Measurements from ENCODE around the gene TYMS.
"Not testable (repeated sequence)": the region's sequence is repeated elsewhere in the genome, so short reads cannot be mapped to it uniquely, and the experiment has no call there.

TYMS gene

DNA sequence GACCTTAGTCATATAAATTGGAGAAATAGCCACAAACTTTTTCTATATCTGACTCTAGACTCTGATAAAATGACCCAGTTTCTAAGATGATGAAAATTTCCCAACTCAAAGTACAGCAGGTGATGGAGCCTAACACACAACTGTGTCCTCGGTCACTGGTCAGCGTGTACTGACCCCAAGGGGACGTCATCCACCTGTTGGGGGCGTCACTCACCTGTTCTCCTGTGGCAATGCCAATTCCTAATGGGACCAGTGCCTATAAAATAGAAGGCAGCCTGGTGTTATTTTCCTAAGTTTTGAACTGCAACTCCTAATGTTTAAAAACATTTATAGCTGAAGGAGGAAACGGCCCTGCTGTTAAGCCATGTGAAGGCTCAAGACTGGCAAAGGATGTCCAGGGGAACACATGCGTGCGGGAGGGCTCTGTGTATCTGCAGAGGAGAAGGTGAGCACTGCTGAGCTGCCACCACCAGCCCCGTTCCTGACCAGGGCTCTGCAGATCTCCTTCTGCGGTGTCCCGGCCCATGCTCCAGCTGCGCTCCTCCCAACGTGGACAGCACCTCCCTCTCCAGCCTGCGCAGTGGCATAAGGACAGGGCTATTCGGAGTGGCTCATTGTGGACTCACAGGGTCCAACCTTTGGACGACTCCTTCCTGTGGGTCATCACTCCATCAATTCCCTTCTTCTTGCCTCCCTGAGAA, 21.2 kb downstream of the TYMS start:
- DNase-seq (ENCODE audit: low read depth), result no peak

DNA sequence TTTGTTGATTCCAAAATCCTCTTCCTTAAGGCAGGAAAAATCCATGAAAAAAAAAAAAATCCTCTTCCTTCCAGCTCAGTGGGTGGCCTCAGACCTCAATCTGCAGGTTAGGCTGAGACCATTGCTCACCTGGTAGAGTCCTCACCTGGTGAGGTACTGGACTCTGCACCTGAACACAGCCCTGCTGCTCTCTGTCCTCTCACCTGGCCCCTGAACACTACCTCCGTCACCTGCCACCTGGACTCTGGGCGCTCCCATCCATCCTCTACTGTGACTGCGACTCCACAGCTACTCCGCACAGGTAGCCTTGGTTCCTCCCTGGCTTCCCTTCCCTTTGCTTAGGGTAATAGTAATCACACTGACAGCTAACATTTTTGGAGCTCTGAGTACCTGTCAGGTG, 22.1 kb downstream of the TYMS start:
- no peak for DNase-seq (ENCODE audit: low read depth)

DNA sequence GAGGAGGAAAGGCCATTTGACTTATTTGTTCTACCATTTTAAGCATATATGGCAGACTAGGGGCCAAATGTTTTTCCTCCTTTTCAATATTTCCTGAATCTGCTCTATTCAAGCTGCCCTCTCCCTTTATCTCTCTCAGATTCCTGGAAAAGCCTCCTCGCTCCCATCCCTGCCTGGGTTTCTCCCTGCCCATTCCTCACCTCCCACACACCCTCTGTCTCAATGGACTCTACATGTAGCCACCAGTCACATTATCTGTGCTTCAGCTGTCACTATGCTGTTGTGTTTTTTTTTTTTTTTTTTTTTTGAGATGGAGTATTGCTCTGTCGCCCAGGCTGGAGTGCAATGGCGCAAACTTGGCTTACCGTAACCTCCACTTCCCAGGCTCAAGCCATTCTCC, 22.9 kb downstream of the TYMS start:
- DNase-seq (ENCODE audit: low read depth), result no peak

DNA sequence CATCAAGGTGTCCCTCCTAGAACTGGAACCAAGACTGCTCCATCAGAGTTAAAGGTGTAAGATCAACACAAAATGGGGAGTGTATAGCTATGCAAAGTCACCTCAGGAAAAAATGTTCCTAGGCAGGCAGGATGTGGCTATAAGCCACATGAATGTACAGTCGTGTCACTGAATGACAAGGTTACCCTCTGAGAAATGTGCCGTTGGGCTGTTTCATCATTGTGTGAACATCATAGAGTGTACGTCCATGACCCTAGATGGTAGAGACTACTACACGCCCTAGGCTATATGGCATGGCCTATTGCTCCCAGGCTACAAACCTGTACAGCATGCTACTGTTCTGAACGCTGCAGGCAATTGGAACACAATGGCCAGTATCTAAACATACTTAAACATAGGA, 24.5 kb downstream of the TYMS start:
- no peak for DNase-seq (ENCODE audit: low read depth)

DNA sequence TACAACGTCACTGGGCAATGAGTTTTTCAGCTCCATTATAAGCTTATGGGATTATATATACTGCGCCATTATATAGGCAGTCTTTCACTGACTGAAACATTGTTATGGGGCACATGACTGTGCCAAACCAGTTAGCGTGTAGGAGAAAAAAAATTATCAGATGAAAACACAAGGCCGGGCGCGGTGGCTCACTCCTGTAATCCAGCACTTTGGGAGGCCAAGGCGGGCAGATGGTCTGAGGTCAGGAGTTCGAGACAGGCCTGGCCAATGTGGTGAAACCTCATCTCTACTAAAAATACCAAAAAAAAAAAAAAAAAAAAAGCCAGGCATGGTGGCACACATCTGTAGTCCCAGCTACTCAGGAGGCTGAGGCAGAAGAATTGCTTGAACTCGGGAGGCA, 25.0 kb downstream of the TYMS start:
- DNase-seq (ENCODE audit: low read depth), result not testable (repeated sequence)

DNA sequence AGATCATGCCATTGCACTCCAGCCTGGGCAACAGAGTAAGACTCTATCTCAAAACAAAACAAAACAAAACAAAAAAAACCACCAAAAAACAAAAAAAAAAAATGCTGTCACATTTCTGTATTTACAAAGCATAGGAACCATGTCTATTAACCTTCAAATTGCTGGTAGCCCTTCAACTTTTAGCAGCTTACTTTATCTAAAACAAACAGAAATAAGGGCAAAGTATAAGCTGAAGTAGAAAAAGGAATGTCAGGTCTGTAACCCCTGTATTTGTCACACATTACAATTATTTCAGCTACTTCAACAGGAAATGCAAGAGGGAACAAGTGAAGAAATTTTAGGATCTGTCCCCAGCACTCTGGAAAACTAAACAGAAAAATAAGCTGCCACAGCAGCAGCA, 25.4 kb downstream of the TYMS start:
- no peak for DNase-seq (ENCODE audit: low read depth)

DNA sequence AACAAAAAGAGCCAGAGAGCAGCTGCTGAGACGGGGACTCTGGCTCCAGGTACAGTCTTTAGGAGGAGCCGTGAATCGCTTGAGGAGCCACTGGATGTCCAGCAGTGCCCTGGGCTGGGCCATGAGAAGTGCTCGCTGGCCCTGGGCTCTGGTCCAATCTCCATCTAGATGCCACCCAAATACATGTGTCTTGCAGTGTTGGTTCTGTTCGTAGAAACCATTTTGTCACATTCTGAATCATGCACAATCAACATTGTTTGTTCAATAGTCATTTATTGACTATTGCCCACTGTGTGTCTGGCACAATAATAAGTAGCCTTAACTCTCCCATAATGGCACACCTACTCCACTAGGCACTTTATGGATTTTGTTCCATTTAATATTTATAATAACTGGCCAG, 26.1 kb downstream of the TYMS start:
- no peak for DNase-seq (ENCODE audit: low read depth)

DNA sequence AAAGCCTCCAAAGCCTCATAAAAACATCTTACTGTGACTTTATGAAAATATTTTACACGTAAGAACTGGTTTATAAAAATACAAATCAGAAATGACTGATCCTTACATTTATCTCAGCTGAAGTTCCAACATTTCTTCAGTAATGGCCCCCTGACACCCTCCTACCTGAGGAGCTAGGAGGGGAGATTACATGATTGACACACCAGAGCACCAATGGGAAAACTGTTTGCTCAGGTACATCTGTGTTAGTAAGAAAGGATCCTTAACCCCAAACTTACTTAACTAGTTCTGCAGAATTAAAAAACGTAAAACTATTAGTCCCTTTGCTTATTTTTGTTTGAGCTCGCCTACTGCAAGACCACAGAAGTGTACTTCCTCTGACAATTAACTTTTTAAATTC, 28.0 kb downstream of the TYMS start:
- DNase-seq (ENCODE audit: low read depth), result no peak

DNA sequence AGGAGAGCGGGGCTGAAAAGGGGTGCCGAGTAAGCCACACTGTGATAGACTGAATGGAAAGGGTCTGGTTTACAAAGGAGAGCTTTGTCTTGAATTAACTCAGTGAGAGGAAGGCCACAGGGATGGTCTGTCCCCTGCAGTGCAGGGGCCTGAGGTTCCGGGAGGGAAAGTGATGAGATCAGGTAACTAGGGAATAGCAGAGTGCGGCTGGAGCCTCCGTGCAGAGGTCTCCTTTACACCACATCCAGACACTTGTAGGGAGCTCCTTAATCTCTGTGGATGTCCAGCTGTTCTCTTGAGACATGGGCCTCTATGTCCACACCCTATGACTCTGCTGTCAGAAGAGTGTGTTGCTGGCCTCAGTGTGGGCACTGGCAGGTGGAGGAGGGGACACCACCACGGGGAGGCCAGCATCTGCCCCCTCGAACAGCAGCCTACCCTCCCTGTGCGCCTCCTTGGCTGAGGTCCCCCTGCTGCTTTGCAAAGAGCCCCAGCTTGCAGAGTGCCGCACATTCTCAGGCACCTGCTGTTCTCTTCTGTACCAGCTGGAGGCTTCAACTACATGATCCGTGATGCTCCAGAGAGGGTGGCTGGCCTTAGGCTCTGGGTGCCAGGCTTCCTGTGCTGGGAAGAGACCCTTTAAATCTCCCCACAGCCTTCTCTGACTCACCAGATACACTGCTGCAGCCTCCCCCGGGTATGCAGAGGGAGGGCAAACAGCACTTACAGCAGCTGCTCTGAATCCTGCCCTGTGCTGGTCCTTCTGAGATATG, 29.1 kb downstream of the TYMS start:
- DNase-seq (ENCODE audit: low read depth), result peak; percentile 20

DNA sequence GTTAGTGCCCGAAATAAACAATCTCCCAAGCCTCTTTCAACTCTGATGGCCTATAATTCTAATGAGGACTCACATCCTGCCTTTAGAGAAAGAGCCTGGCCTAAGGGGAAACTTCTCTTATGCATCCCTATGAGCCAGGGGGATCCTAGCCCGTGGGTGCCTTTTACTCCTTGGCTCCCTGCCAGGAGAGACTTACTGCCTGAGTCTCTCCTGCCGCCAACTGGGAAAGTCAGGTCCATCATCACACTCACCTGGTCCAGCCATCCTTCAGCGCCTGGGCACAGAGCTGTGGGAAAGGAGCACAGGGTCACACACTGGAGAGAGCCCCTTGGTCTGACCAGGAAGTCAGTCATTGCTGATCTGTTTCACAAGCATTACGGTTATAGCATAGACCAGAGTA, 30.9 kb downstream of the TYMS start:
- no peak for DNase-seq (ENCODE audit: low read depth)

DNA sequence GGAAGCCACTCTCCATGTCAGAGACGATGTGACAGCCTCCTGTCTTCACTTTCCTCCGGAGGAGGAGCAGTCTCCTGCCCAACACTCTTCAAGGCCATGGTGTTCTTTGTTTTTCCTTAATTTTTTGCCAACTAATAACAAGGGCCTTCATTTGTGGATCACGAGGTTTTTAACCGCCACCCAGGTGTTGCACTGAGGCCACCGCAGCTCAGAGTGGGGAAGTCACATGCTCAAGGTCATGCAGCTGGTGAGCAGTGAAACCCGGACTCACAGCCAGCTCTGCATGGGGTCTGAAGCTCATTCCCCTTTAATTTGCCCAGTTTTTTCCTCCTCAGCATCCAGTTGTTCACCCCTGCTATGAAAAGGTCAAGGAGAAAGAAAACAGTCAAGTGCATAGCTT, 35.4 kb downstream of the TYMS start:
- DNase-seq (ENCODE audit: low read depth), result no peak

DNA sequence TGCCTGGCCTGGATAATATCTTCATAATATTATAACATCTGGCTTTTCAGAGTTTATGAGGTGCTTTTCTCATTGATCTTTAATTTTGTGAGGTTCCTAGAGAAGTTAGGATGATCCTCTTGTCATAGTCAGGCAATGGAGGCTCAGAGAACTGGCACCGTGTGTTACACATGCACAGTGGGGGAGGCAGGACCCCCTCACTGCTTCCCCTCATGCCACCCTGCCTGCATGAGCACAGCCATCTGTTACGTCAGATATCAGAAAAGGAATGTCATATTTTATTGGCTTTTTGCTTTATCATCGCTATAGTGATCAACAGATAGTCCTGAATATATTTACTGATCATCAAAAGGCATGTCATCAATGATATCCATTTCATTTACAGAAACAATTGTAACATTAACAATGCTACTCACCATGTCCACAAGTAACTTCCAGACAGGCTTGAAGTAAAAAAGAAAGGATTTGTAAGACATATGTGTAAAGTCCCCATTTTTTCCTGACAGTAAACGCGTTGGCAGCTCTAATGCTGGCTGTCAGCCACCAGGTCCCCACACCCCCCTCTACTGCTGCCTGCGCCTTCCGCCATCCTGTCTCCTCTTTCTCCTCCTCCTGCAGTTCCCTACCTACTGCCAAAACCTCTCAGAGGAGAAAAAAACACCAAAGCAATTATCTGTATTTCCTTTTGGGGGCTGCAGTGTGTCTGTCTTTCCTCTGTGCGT, 36.2 kb downstream of the TYMS start:
- no peak for DNase-seq (ENCODE audit: low read depth)

DNA sequence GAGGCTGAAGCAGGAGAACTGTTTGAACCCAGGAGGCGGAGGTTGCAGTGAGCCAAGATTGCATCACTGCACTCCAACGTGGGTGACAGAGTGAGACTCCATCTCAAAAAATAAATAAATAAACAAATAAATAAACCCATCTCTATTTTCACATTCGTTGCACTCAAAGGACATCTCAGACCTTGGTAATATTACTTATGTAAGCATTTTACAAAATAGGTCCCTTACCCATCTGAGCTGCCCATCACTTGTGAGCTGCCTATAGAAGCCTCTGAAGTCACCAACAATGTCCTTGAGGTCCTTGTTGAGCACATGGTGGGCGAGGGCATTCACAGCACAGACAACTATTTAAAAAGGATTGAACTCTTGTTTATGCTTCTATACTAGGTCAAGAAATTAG, 39.6 kb downstream of the TYMS start:
- no peak for DNase-seq (ENCODE audit: low read depth)

DNA sequence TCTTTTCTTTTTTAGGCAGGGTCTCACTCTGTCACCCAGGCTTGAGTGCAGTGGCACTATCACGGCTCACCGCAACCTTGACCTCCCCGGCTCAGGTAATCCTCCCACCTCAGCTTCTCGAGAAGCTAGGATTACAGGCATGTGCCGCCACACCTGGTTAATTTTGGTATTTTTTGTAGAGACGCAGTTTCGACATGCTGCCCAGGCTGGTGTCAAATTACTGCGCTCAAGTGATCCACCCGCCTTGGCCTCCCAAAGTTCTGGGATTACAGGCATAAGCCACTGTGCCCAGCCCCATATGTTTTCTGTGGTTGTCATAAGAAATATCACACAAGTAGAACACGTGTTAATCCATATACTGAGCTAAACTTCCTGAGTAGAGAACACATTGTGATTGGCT, 40.3 kb downstream of the TYMS start:
- DNase-seq (ENCODE audit: low read depth), result no peak

DNA sequence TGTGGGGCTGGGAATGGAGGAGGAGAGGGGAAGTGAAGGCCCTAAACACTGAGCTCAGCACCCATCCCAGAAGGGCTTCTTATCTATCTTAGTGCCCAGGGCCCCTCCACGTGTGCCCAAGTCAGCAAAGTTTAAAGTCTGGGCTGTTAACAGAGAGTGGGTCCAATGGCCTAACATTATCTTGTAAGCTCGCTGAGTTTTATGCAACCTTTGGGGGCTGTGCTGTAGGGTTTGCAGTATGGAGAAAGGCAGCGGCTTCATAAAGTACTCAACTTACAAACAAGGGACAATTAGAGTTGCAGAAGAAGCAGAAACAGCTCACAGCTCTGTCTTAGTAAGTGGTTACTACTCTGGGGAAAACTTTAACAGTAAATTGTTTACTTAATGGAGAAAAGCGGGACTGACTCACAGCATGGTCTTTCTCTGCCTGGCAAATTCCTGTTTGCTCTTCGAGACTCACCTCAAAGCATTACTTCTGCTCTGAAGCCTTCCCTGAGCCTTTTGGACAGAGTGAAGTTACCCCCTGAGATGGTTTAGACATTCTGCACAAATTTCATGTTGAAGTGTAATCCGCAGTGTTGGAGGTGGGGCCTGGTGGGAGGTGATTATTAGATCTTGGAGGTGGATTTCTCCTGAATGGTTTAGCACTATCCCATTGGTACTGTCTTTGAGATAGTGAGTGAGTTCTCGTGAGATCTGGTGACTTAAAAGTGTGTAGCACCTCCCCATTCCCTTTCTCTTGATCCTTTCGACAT, 45.9 kb downstream of the TYMS start:
- DNase-seq (ENCODE audit: low read depth), result peak; percentile 69

DNA sequence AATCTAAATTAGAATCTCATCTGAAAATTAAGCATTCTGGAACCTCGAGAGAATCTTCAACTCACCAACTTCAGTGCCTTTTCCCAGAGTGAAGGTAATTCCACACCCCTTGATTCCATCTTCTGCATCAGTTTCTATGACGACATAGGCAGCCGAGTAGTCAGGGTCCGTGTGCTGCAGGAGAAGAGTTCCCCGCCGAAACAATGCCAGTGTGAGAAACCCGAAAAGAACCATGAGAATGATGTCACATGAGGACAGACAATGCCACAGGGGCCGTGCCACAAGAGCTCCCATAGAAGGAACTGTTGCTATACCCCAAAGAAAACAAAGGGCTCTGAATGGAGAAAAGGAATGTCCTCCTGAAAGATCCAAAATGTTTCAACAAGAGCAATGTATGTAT, 49.0 kb downstream of the TYMS start:
- DNase-seq (ENCODE audit: low read depth), result no peak

DNA sequence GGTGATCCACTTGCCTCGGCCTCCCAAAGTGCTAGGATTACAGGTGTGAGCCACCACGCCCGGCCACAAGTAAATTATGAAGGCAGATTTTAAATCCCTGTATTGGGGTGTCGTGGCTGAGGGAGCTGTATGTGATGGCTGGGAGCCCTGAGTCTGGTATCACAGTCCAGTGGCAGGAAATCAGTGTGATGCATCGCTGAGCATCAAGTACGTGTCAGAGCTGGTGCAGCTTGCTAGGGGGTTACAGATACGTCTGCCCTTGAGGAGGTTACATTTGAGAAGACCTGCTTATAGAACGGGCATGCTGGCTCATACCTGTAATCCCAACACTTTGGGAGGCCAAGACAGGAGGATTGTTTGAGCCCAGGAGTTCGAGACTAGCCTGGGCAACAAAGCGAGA, 50.6 kb downstream of the TYMS start:
- no peak for DNase-seq (ENCODE audit: low read depth)

DNA sequence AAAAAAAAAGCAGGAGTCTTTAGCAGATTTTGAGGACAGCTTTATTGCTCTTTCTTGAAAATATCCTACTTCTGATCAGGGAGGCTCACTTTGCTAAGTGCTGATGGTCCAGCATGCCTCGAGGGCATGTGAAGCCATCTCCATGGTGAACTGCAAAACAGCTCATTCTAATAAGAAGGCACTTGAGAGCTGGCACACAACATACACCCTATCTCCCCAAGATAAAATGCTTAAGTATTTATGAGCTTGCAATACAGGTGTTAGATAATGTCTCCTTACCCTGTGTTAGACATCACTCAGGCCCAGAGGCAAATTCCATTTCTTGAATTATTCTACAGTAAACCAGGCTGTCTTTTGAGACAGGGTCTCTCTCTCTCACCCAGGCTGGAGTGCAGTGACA, 52.3 kb downstream of the TYMS start:
- peak; percentile 26 for DNase-seq (ENCODE audit: low read depth)

DNA sequence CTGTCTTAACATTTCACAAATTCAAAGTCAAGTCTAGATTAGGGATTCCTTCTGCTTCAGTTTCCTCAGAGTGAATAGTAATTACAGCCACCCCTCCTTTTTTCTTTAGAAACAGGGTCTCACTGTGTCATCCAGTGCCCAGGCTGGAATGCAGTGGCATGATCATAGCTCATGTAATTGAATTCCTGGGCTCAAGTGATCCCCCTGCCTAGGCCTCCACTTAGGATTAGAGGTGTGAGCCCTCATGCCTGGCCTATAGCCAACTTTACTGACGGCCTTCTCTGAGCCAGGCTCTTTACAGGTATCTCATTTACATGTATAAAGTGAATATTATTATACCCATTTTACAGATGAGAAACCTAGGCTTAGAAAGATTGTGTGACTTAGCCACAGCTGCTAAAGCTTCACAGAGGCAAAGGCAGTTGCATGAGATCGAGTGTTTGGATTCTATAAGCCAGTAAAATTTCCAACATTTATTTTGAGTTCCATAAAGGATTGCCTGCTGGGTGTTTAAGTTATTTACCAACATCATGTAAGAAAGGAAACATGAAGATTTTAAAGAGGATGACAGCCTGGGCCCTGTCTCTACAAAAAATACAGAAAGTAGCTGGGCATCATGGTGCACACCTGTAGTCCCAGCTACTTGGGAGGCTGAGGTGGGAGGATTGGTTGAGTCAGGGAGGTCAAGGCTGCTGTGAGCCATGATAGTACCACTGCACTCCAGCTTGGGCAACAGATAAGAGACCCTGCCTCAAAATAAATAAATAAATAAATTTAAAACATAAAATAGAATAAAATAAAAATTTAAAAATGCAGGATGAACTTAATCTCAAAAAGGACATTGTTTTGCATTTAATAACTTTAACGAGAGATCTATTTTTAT, 53.2 kb downstream of the TYMS start:
- DNase-seq (ENCODE audit: low read depth), result no peak

DNA sequence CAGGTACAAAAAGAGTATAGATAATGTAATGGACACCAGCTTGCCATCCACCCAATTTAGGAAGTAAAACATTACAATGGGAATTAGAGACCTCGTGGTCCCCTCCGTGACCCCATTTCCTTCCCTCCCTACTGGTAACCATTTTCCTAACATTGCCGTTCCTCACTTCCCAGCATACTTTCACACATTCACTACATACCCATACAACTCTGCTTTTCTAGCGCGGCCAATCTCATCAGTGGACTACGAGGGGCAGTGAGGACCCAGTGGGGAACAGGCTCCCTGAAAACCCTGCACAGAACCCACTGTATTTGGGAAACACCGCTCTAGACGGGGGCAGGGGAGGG, 53.8 kb downstream of the TYMS start:
- DNase-seq (ENCODE audit: low read depth), result no peak

DNA sequence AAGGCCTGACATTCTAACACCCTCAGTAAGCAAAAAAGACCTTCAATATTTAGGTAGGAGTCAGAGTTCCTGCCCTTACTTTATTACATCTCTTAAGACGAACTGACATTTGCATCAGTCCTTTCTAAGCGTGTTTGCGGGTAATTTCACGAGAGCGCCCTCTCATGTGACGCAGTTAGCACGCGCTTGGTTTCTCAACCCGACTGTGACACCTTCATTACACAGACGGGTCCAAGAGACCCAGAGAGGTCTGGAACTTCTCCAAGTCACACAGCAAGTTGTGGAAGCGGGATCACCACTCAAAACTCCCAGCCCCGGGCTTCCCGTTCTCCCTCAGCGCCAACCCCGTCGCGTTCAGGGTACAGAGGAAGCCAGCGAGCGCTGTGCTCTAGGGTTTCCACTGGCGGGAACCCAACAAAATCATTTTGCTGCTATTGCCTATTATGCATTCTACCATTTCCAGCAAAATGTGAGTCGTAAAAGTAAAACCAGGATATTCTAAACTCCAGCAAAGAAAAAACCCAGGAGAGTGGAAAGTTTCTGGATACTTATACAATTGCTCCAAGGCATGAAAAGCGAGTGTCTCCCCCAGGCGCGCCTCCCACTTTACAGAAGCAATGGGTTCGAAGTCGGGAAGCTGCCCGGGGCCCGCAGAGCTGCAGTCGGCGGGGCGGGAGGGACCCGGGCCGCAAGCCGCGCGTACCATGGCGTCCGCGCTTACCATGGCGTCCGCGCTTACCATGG, 54.4 kb downstream of the TYMS start:
- DNase-seq (ENCODE audit: low read depth), result peak; percentile 81
